Measurements from ENCODE around the gene ZNF664.

GRCh38 chr12:124013073-124013472 is 40.1 kb downstream of the ZNF664 start:
- TF ChIP-seq, protein P1, sequence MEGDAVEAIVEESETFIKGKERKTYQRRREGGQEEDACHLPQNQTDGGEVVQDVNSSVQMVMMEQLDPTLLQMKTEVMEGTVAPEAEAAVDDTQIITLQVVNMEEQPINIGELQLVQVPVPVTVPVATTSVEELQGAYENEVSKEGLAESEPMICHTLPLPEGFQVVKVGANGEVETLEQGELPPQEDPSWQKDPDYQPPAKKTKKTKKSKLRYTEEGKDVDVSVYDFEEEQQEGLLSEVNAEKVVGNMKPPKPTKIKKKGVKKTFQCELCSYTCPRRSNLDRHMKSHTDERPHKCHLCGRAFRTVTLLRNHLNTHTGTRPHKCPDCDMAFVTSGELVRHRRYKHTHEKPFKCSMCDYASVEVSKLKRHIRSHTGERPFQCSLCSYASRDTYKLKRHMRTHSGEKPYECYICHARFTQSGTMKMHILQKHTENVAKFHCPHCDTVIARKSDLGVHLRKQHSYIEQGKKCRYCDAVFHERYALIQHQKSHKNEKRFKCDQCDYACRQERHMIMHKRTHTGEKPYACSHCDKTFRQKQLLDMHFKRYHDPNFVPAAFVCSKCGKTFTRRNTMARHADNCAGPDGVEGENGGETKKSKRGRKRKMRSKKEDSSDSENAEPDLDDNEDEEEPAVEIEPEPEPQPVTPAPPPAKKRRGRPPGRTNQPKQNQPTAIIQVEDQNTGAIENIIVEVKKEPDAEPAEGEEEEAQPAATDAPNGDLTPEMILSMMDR (IDR thresholded peaks at IDR 0.05; ENCODE audit: low read depth, low read length, poor library complexity, severe bottlenecking): no peak
- TF ChIP-seq EZH2phosphoT487 (IDR thresholded peaks at IDR 0.05; ENCODE audit: borderline replicate concordance, low read length): no peak

Data from DOHH2 (cell line).